Activated CD4-positive, CD25-positive, alpha-beta regulatory T cell (primary cell): ENCODE results near the gene ACSL5.

Experiments used
- DNase-seq, 4 experiments: peaks; one replicate each; lab custom pipeline; 2025; lab: John Stamatoyannopoulos, UW

ACSL5 gene

GRCh38 chr10:112466802-112467201 is 92.9 kb downstream of the ACSL5 start:
- no peak for DNase-seq

DNA sequence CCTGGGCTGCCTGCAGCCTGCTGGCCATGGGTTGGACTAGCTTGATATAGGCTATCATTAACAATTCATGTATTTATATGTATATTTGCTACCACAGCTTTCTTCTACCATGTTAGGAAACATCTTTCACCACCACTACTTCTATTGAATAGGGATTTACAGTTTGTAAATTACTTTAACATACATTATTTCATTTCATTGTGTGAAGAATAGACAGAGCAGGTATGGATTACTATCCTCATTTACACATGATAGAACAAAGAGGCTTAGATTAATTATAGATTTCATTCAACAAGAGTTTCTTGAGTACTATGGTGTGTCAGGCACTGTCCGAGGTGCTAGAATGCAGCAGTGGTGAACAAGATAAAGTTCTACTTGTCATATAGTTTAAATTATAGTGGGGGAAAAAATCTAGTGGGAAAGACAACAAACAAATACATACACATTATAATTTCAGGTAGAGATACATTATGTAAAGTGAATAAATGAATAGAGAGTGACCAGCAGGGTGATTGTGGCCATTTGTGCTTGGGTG is 93.7 kb downstream of the ACSL5 start:
- no peak for DNase-seq

DNA sequence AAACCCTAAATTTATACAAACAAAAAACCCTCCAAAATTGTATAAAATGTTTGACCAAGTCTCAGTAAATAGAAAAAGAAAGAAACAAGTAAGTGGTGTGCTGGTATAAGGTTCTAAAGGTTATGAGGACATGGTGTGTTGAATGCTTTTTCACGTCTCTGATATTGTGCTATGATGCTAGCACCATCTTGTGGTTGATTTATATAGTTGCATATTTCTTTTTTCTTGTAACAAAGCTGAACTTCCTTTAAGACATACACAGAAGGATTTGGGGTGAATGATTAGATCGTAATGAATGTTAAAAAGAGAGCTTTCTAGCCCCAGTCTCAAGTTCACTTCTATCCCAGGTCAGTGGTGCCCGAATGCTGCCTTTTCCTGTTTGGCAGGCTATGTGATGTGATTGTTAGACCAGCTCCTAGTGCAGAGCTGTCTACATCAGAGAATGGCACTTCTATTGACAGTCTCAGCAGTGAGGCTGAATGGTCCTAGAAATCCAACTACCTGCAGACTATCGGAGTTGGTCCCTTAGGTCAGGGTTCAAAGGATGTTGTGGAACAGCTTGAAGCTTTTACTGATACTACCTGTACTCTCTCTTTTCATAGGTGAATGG is 98.1 kb downstream of the ACSL5 start:
- no peak for DNase-seq

GRCh38 chr10:112475575-112476218 is 101.8 kb downstream of the ACSL5 start:
- no peak for DNase-seq
